Fibroblast of lung (primary cell): Measurements from ENCODE around the gene AGPAT1. TPM values are rescaled to one million over a fixed set of nuclear protein-coding genes. Genes with fewer than 3 reads are reported as not detected.
A peak's percentile ranks its signal among the peaks of the same experiment; 100 is the strongest.

Source experiments
- DNase-seq, 2 donors: peaks; one replicate each; pipeline versions ENCODE4 v3.0.0 to v3.0.0-alpha.2; 2010; ENCODE audit warnings: low read depth in 2 of 2
- H2AFZ ChIP-seq: 2 replicates; pipeline ENCODE4 v1.5.1; 2012; ENCODE audit warnings: low read length, control low read depth, inconsistent platforms
- H3K27ac ChIP-seq: 2 replicates; pipeline ENCODE4 v1.5.1; 2011; ENCODE audit warnings: low read length, control low read depth; ENCODE audit not compliant: insufficient read depth
- H3K27me3 ChIP-seq: 2 replicates; pipeline ENCODE4 v1.5.1; 2011; ENCODE audit warnings: mild to moderate bottlenecking, low read length; ENCODE audit not compliant: control insufficient read depth, insufficient read depth
- H3K36me3 ChIP-seq: 2 replicates; pipeline ENCODE4 v1.5.1; 2011; ENCODE audit warnings: low read length; ENCODE audit not compliant: control insufficient read depth, insufficient read depth
- H3K4me1 ChIP-seq: 2 replicates; pipeline ENCODE4 v1.5.1; 2011; ENCODE audit warnings: low read length; ENCODE audit not compliant: control insufficient read depth, insufficient read depth; ENCODE audit errors: extremely low read depth
- H3K4me2 ChIP-seq: 2 replicates; pipeline ENCODE4 v1.5.1; 2011; ENCODE audit warnings: low read length, control low read depth; ENCODE audit not compliant: insufficient read depth; ENCODE audit errors: extremely low read depth
- H3K4me3 ChIP-seq, 4 experiments: fragments of 200-600 bp in 1 of 4; sonication (generic) in 1 of 4; replicated peaks in 1 of 4; 2 replicates each; pipeline ENCODE4 v1.5.1; 2011 to 2016; ENCODE audit warnings: low read length in 4 of 4, low read depth in 3 of 4, mild to moderate bottlenecking in 3 of 4, control low read depth in 2 of 4, inconsistent platforms in 1 of 4, mixed read lengths in 1 of 4; ENCODE audit not compliant: insufficient read depth in 1 of 4; ENCODE audit errors: control extremely low read depth in 1 of 4
- H3K79me2 ChIP-seq: 2 replicates; pipeline ENCODE4 v1.5.1; 2012; ENCODE audit warnings: mild to moderate bottlenecking, low read length, inconsistent platforms; ENCODE audit not compliant: control insufficient read depth, insufficient read depth
- H3K9ac ChIP-seq: 2 replicates; pipeline ENCODE4 v1.5.1; 2011; ENCODE audit warnings: mild to moderate bottlenecking, low read length, control low read depth; ENCODE audit not compliant: insufficient read depth
- H3K9me3 ChIP-seq: 2 replicates; pipeline ENCODE4 v1.5.1; 2012; ENCODE audit warnings: low read depth, low read length; ENCODE audit not compliant: control insufficient read depth, insufficient read depth
- H4K20me1 ChIP-seq: 2 replicates; pipeline ENCODE4 v1.5.1; 2011; ENCODE audit warnings: low read length; ENCODE audit not compliant: control insufficient read depth, insufficient read depth; ENCODE audit errors: extremely low read depth
- EZH2 ChIP-seq: IDR thresholded peaks from 2 replicates; pipeline ENCODE4 v1.5.1; 2012; ENCODE audit warnings: low read length, control low read depth, mild to moderate bottlenecking; ENCODE audit errors: missing control alignments
- polyA plus RNA-seq, 2 donors: library from polyadenylated mRNA; depleted of rRNA in 1 of 2; stranded (reverse) in 1 of 2; unstranded in 1 of 2; fragments of >200 nt; gene quantifications; 2 replicates each; pipeline ENCODE4 v1.2.1, GENCODE V29; 2011 to 2012; ENCODE audit warnings: missing spikeins in 1 of 2
- total RNA-seq: library from RNA; depleted of rRNA; stranded (reverse); fragments of >200 nt; gene quantifications from 2 replicates; pipeline ENCODE4 v1.2.1, GENCODE V29; 2014
- TF ChIP-seq, protein P1 (sequence below), 2 donors: IDR thresholded peaks in 1 of 2; conservative IDR thresholded peaks in 1 of 2; 1 replicate in 1 of 2; 2 replicates in 1 of 2; pipeline ENCODE4 v1.5.1; 2011 to 2012; ENCODE audit warnings: low read length in 2 of 2, control low read depth in 1 of 2, inconsistent platforms in 1 of 2, low read depth in 1 of 2, mild to moderate bottlenecking in 1 of 2

The AGPAT1 gene
- total and polyA plus RNA-seq, 2 donors (not counting 1 experiment from before 2014, with no cell fraction given): 22.1 to 79.0 TPM

GRCh38 chr6:32132110-32132509, 43.8 kb downstream of the AGPAT1 start:
- H3K9ac ChIP-seq: no peak overlapping the region
- no peaks in the 10 kb centered on the region for H3K27me3 ChIP-seq
- no peaks in the 10 kb centered on the region for H3K9me3 ChIP-seq
- H3K36me3 ChIP-seq: no peaks in the 10 kb centered on the region
- H4K20me1 ChIP-seq: no peaks in the 10 kb centered on the region
- no peak for DNase-seq
- peaks cover 8% of the 10 kb centered on the region for H3K4me1 ChIP-seq
- H3K4me2 ChIP-seq: no peak overlapping the region
- H3K4me3 ChIP-seq: no peak overlapping the region
- H2AFZ ChIP-seq: no peak overlapping the region
- H3K27ac ChIP-seq: no peak overlapping the region
- TF ChIP-seq EZH2: no peak
- TF ChIP-seq, protein P1, sequence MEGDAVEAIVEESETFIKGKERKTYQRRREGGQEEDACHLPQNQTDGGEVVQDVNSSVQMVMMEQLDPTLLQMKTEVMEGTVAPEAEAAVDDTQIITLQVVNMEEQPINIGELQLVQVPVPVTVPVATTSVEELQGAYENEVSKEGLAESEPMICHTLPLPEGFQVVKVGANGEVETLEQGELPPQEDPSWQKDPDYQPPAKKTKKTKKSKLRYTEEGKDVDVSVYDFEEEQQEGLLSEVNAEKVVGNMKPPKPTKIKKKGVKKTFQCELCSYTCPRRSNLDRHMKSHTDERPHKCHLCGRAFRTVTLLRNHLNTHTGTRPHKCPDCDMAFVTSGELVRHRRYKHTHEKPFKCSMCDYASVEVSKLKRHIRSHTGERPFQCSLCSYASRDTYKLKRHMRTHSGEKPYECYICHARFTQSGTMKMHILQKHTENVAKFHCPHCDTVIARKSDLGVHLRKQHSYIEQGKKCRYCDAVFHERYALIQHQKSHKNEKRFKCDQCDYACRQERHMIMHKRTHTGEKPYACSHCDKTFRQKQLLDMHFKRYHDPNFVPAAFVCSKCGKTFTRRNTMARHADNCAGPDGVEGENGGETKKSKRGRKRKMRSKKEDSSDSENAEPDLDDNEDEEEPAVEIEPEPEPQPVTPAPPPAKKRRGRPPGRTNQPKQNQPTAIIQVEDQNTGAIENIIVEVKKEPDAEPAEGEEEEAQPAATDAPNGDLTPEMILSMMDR (conservative IDR thresholded peaks at IDR 0.05 in 1 of 2, IDR thresholded peaks at IDR 0.05 in 1 of 2; ENCODE audit: low read depth in 1 of 2, low read length in 2 of 2): no peak
- peaks cover 10% of the 10 kb centered on the region for H3K79me2 ChIP-seq

- TF ChIP-seq, protein P1 (conservative IDR thresholded peaks at IDR 0.05 in 1 of 2, IDR thresholded peaks at IDR 0.05 in 1 of 2; ENCODE audit: low read depth in 1 of 2, low read length in 2 of 2): no peak
- TF ChIP-seq EZH2: no peak
- H4K20me1 ChIP-seq: no peaks in the 10 kb centered on the region
- no peaks in the 10 kb centered on the region for H3K9me3 ChIP-seq
- H3K9ac ChIP-seq: no peak overlapping the region
- H3K4me1 ChIP-seq: peaks cover 8% of the 10 kb centered on the region
- no peaks in the 10 kb centered on the region for H3K27me3 ChIP-seq
- no peak for DNase-seq
- H3K79me2 ChIP-seq: peaks cover 14% of the 10 kb centered on the region
- no peak overlapping the region for H3K4me3 ChIP-seq
- no peak overlapping the region for H3K27ac ChIP-seq
- no peak overlapping the region for H2AFZ ChIP-seq
- H3K36me3 ChIP-seq: no peaks in the 10 kb centered on the region
- H3K4me2 ChIP-seq: no peak overlapping the region
These were observed 44.4 kb downstream of the AGPAT1 start for GRCh38 chr6:32131439-32131948.

DNA sequence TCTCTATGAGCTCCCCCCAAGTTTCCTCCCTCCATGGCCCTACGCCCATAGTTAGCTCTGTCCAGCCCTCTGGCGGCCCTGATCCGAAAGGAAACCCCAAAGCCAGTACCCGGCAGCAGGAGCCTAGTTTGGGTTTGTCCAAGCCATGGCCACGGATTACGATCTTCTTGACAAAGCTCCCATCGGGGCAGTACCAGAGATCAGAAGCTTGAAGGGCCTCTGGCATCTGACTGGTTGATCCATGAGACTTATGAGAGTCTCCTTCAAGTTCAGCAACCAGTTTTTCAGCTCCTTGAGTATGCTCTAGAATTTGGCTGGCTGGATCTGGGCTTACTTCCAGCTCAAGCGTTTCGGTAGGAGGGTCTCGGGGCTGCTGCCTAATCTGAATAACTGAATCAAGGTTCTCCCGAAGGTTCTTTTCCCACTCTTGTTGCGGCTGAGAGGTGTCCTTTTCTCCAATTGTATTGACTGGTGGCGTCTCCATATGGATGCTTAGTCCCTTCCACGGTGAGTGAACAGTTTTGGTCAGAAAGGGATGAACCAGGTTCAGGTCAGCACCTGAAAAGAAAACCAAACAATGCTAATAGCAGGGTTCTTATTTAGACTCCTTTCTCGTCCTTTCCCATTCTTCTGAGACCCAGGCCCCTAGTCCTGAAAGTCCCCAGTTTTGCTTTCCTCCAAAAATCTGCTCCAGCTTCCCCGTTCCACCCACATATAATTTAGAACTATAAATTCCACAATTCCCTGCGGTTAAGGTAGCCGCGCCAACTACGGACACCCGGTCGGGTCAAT, 46.4 kb downstream of the AGPAT1 start:
- no peaks in the 10 kb centered on the region for H3K27me3 ChIP-seq
- H4K20me1 ChIP-seq: no peaks in the 10 kb centered on the region
- peaks cover 14% of the 10 kb centered on the region for H3K79me2 ChIP-seq
- H3K9ac ChIP-seq: peak overlapping the region; percentile 70
- H2AFZ ChIP-seq: peak overlapping the region; percentile 80
- peak overlapping the region; percentile 99 for H3K4me2 ChIP-seq
- peaks cover 2% of the 10 kb centered on the region for H3K36me3 ChIP-seq
- no peaks in the 10 kb centered on the region for H3K9me3 ChIP-seq
- no peak for TF ChIP-seq EZH2
- TF ChIP-seq, protein P1 (conservative IDR thresholded peaks at IDR 0.05 in 1 of 2, IDR thresholded peaks at IDR 0.05 in 1 of 2; ENCODE audit: low read depth in 1 of 2, low read length in 2 of 2): no peak
- H3K4me3 ChIP-seq: peak overlapping the region; percentile 69 to 77 (median 76)
- peak overlapping the region; percentile 87 for H3K27ac ChIP-seq
- peaks cover 8% of the 10 kb centered on the region for H3K4me1 ChIP-seq
- DNase-seq: no peak
